A549 (cell line): ENCODE results near the gene BOD1L1. TPM values are rescaled to one million over a fixed set of nuclear protein-coding genes. Genes with fewer than 3 reads are reported as not detected.

Experiments used
- ATAC-seq, 2 experiments: fragments of 200-7000 bp in 1 of 2; fragments of >200 bp in 1 of 2; cut with Nextera tagmentation in 1 of 2; cut with Tn5 transposase in 1 of 2; 3 replicates each; pipeline versions ENCODE4 v1.8.0 to v1.9.1; 2018 to 2020; ENCODE audit warnings: mild to moderate bottlenecking in 1 of 2, moderate library complexity in 1 of 2
- CTCF ChIA-PET: fragments of 300-600 bp; sonication (Branson Sonifier 250); formaldehyde crosslinking; extraction: SDS; loops from one replicate; lab custom pipeline; 2021; ENCODE audit warnings: antibody characterized with exemption, inconsistent platforms; lab: Yijun Ruan, JAX
- POLR2A ChIA-PET: fragments of 350-600 bp; formaldehyde crosslinking; extraction: SDS; loops from one replicate; lab custom pipeline; 2021; ENCODE audit warnings: antibody characterized with exemption, inconsistent platforms; lab: Yijun Ruan, JAX
- DNase-seq, 2 experiments: peaks; one replicate each; pipeline versions ENCODE4 v3.0.0 to v3.0.0-alpha.2; 2011 to 2016; ENCODE audit warnings: low read depth in 1 of 2, low spot score in 1 of 2
- FAIRE-seq: peaks from 2 replicates; lab custom pipeline; 2011; peaks lifted over from hg19 to GRCh38; lab: Jason Lieb, UNC
- H3K27ac ChIP-seq, 2 experiments: fragments of >200 bp; sonication (Bioruptor Twin); formaldehyde crosslinking; 3 replicates each; pipeline ENCODE4 v1.5.1; 2016 to 2017
- H3K4me1 ChIP-seq: fragments of >200 bp; sonication (Bioruptor Twin); formaldehyde crosslinking; 3 replicates; pipeline ENCODE4 v1.6.1; 2016
- H3K4me2 ChIP-seq: fragments of >200 bp; sonication (Bioruptor Twin); formaldehyde crosslinking; 3 replicates; pipeline ENCODE4 v1.6.1; 2016
- H3K4me3 ChIP-seq: fragments of >200 bp; sonication (Bioruptor Twin); formaldehyde crosslinking; 3 replicates; pipeline ENCODE4 v1.5.1; 2016
- H3K9me3 ChIP-seq: fragments of >200 bp; sonication (Bioruptor Twin); formaldehyde crosslinking; 3 replicates; pipeline ENCODE4 v1.6.1; 2016
- BHLHE40 ChIP-seq: IDR thresholded peaks from 2 replicates; pipeline ENCODE4 v1.6.1; 2012; ENCODE audit warnings: low read depth, low read length, inconsistent platforms
- CBX8 ChIP-seq: fragments of 200-600 bp; sonication (generic); IDR thresholded peaks from 2 replicates; pipeline ENCODE4 v1.6.1; 2016
- CEBPB ChIP-seq, 2 experiments: fragments of >200 bp in 1 of 2; sonication (Bioruptor Twin) in 1 of 2; formaldehyde crosslinking in 1 of 2; IDR thresholded peaks; 2 replicates each; pipeline ENCODE4 v1.6.1; 2012 to 2016
- EHF ChIP-seq: fragments of 250-450 bp; sonication (Bioruptor Pico); IDR thresholded peaks from 2 replicates; pipeline ENCODE4 v1.5.0; 2020; ENCODE audit warnings: mild to moderate bottlenecking
- EHMT2 ChIP-seq: fragments of 200-600 bp; sonication (generic); IDR thresholded peaks from 2 replicates; pipeline ENCODE4 v1.6.1; 2016; ENCODE audit warnings: antibody characterized with exemption, low read depth, mild to moderate bottlenecking, moderate library complexity
- EP300 ChIP-seq, 2 experiments: fragments of >200 bp; sonication (Bioruptor Twin); formaldehyde crosslinking; IDR thresholded peaks; 2 replicates in 1 of 2; 3 replicates in 1 of 2; pipeline ENCODE4 v1.6.1; 2016 to 2017
- ESRRA ChIP-seq: fragments of 150-350 bp; IDR thresholded peaks from 2 replicates; pipeline ENCODE4 v1.6.1; 2014; ENCODE audit warnings: mild to moderate bottlenecking, low read length, borderline replicate concordance
- HDAC2 ChIP-seq: fragments of 200-600 bp; sonication (generic); IDR thresholded peaks from 2 replicates; pipeline ENCODE4 v1.6.1; 2016
- HEYL ChIP-seq: fragments of 250-450 bp; sonication (Bioruptor Pico); IDR thresholded peaks from 2 replicates; pipeline ENCODE4 v1.8.0; 2021; ENCODE audit warnings: mild to moderate bottlenecking, moderate library complexity
- KDM1A ChIP-seq: fragments of 200-600 bp; sonication (generic); IDR thresholded peaks from 2 replicates; pipeline ENCODE4 v1.6.1; 2016; ENCODE audit warnings: low read depth, mild to moderate bottlenecking
- KDM5A ChIP-seq: fragments of 200-600 bp; sonication (generic); IDR thresholded peaks from 2 replicates; pipeline ENCODE4 v1.6.1; 2016; ENCODE audit warnings: antibody characterized with exemption, mild to moderate bottlenecking
- MAFK ChIP-seq: fragments of 450-650 bp; IDR thresholded peaks from 2 replicates; pipeline ENCODE4 v1.6.1; 2014; ENCODE audit not compliant: partially characterized antibody
- MYC ChIP-seq: IDR thresholded peaks from 2 replicates; pipeline ENCODE4 v1.6.1; 2012; ENCODE audit warnings: mild to moderate bottlenecking, inconsistent platforms, low read length, improper control_type of control experiment, borderline replicate concordance
- NR3C1 ChIP-seq: fragments of >200 bp; sonication (Bioruptor Twin); formaldehyde crosslinking; IDR thresholded peaks from 3 replicates; pipeline ENCODE4 v1.6.1; 2017
- RARB ChIP-seq: fragments of 250-450 bp; sonication (Bioruptor Pico); IDR thresholded peaks from 2 replicates; pipeline ENCODE4 v1.8.0; 2021; ENCODE audit warnings: mild to moderate bottlenecking, moderate library complexity
- ZNF302 ChIP-seq: fragments of 250-450 bp; sonication (Bioruptor Pico); IDR thresholded peaks from 2 replicates; pipeline ENCODE4 v1.9.0; 2021; ENCODE audit warnings: inconsistent platforms, mild to moderate bottlenecking, moderate library complexity
- WGBS: methylation state at CpG from one replicate; pipeline ENCODE4 v1.1.6; 2017; ENCODE audit errors: missing lambda C conversion rate; 5-methylcytosine and 5-hydroxymethylcytosine counted together
- polyA plus RNA-seq, 4 experiments: library from polyadenylated mRNA; depleted of rRNA in 3 of 4; stranded (reverse); fragments of >200 nt; fragmentation: RNase III in 1 of 4; extraction: RNeasy Plus Mini Kit Qiagen cat#74134 plus additional on column Dnase treatment in 1 of 4; gene quantifications; 2 replicates in 3 of 4; 3 replicates in 1 of 4; pipeline ENCODE4 v1.2.3, GENCODE V29; 2011 to 2017
- TF ChIP-seq, protein P1 (sequence below): fragments of >200 bp; sonication (Bioruptor Twin); formaldehyde crosslinking; IDR thresholded peaks from 3 replicates; pipeline ENCODE4 v1.6.1; 2016
- TF ChIP-seq, protein P2 (sequence below): fragments of 150-350 bp; IDR thresholded peaks from 2 replicates; pipeline ENCODE4 v1.6.1; 2014; ENCODE audit warnings: low read depth, mild to moderate bottlenecking, low read length
- TF ChIP-seq, protein P3 (sequence below): fragments of 250-450 bp; sonication (Bioruptor Pico); IDR thresholded peaks from 2 replicates; pipeline ENCODE4 v1.5.0; 2020; ENCODE audit warnings: low read depth, mild to moderate bottlenecking, moderate library complexity

Gene BOD1L1
- polyA plus RNA-seq, 2 of the 4 experiments (the other 2 are of a cell fraction): 16.4 to 27.7 TPM

DNA sequence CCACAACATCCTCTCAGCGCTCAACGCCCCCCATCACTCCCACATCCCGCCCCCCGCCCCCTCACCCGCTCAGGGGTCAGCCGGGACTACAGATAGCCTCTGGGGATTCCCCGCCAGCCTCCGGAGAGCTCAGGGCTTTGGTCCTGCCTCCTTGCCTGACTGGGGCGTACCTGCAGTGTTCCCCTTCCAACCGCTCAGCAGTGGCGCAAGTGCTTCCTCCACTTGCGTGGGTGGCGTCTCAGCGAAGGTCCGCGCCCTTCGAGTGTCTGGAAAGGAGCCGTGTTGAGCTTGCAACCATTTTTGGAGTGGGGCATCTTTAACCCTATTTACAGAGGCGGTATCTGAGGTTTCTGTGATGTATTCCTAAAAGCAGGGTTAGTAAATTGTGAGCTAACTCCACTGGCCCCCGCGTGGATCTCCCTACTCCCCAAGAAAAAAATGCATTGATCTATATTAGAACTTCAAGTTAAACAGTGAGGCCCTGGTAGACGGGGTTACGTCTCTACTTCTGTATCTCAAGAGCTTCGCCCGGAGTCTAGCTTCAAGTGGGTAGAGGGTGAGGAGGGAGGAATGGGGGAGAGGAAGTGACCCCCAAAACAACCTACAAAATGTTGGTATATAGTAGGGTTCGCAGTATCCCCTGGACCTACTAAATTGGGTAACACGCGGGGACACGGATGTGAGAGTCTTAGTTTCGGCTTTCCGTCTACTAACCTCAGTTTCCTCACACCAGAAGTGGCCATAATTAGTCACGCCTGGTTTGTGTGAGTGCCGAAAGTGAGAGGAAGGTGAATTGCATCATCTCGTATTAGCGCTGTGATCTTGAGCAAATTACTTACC, 99.3 kb downstream of the BOD1L1 start:
- Histone ChIP-seq H3K27ac (no peak overlapping the region), H3K4me3 (peak overlapping the region; percentile 27; the same call in 1 of the 3 replicates), H3K4me2 (peak overlapping the region; percentile 61), H3K9me3 (peaks cover 6% of the 10 kb centered on the region; the same call in 1 of the 3 replicates), H3K4me1 (no peaks in the 10 kb centered on the region)
- ATAC-seq (peak; percentile 33 to 56; a peak in 1 of 6 replicates), FAIRE-seq (no peak), DNase-seq (no peak)
- TF ChIP-seq EHF (CRISPR knock-in tag) (no peak), MAFK (no peak), KDM5A (no peak), CEBPB (IDR thresholded peaks at IDR 0.05) (no peak), CBX8 (no peak), KDM1A (no peak)
- TF ChIP-seq, protein P1, sequence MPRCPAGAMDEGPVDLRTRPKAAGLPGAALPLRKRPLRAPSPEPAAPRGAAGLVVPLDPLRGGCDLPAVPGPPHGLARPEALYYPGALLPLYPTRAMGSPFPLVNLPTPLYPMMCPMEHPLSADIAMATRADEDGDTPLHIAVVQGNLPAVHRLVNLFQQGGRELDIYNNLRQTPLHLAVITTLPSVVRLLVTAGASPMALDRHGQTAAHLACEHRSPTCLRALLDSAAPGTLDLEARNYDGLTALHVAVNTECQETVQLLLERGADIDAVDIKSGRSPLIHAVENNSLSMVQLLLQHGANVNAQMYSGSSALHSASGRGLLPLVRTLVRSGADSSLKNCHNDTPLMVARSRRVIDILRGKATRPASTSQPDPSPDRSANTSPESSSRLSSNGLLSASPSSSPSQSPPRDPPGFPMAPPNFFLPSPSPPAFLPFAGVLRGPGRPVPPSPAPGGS: no peak
- TF ChIP-seq, protein P2, sequence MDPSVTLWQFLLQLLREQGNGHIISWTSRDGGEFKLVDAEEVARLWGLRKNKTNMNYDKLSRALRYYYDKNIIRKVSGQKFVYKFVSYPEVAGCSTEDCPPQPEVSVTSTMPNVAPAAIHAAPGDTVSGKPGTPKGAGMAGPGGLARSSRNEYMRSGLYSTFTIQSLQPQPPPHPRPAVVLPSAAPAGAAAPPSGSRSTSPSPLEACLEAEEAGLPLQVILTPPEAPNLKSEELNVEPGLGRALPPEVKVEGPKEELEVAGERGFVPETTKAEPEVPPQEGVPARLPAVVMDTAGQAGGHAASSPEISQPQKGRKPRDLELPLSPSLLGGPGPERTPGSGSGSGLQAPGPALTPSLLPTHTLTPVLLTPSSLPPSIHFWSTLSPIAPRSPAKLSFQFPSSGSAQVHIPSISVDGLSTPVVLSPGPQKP: no peak
- ChIA-PET POLR2A (no interaction called here), CTCF (interaction anchor here (1.1 kb wide), 1 partner anchor 14 kb away, joined by 3 read pairs; no protein-coding TSS in a partner anchor)
- 57% methylated on average over 25 of the region's 35 CpGs for WGBS

DNA sequence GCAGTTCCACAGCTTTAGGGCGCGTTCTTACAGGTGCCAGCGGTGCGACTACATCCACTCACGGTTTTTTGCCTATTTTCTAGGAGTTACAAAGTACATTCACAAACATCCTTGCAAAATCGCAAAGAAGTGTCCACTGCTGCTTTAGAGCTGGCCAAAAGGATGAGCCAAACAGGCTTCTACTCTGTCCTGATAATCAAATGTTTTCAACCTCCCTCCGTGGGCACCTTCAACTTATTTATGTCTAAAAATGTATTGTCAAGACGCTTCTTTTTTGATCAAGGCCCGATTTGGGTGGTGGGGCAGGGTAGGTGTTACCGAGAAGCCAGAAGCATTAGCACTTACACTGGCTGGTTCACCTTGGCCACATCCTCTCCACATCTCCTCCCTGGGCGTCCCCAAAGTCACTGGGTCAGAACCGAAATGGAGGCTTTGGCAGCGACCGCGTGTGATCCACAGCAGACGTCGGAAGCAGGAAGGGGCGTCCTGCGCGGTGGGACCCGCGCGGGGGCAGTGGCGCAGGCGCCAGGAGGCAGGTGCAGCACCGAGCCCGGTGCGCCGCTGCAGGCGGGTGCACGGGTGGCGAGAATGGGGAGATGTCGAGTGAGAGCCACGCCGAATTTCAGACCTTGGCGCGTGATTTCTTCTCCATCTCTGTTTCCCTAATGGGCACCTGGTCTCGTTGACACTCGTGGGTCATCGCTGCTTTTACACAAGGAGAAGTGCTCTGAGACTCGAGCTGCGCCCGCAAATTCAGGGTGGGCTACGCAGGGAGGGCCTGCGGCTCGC, 100.1 kb downstream of the BOD1L1 start:
- POLR2A ChIA-PET: no interaction called here
- CTCF ChIA-PET: no interaction called here
- FAIRE-seq (no peak), DNase-seq (no peak), ATAC-seq (no peak)
- peak overlapping the region; percentile 61 for H3K4me2 ChIP-seq
- no peaks in the 10 kb centered on the region for H3K4me1 ChIP-seq
- H3K4me3 ChIP-seq: peak overlapping the region; percentile 27; the same call in 2 of the 3 replicates
- no peak for TF ChIP-seq RARB
- TF ChIP-seq HEYL (CRISPR knock-in tag): no peak
- TF ChIP-seq ESRRA: no peak
- no peak for TF ChIP-seq EP300 (IDR thresholded peaks at IDR 0.05)
- no peak for TF ChIP-seq NR3C1
- TF ChIP-seq EHMT2: no peak
- no peak for TF ChIP-seq HDAC2
- TF ChIP-seq, protein P3, sequence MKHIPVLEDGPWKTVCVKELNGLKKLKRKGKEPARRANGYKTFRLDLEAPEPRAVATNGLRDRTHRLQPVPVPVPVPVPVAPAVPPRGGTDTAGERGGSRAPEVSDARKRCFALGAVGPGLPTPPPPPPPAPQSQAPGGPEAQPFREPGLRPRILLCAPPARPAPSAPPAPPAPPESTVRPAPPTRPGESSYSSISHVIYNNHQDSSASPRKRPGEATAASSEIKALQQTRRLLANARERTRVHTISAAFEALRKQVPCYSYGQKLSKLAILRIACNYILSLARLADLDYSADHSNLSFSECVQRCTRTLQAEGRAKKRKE: no peak
- peaks cover 6% of the 10 kb centered on the region; the same call in 1 of the 3 replicates for H3K9me3 ChIP-seq
- H3K27ac ChIP-seq: no peak overlapping the region
- WGBS: 40% methylated on average over 36 of the region's 46 CpGs

- TF ChIP-seq ZNF302 (CRISPR knock-in tag) (no peak), BHLHE40 (no peak), MYC (no peak), EP300 (IDR thresholded peaks at IDR 0.05) (no peak)
- Histone ChIP-seq H3K9me3 (peaks cover 6% of the 10 kb centered on the region; the same call in 1 of the 3 replicates), H3K4me3 (no peak overlapping the region), H3K4me2 (no peak overlapping the region), H3K4me1 (no peaks in the 10 kb centered on the region), H3K27ac (no peak overlapping the region)
- FAIRE-seq: no peak
- ChIA-PET CTCF (interaction anchor here (1.4 kb wide), 1 partner anchor 674 kb away, joined by 3 read pairs; no protein-coding TSS in a partner anchor), POLR2A (no interaction called here)
- WGBS: 73% methylated on average over 3 of the region's 3 CpGs
- ATAC-seq: no peak
- no peak for DNase-seq
These were observed 100.9 kb downstream of the BOD1L1 start for GRCh38 chr4:13526658-13527057.
